AG10803 (cell line): ENCODE results near the gene SLC37A1.
"Not testable (repeated sequence)": the region's sequence is repeated elsewhere in the genome, so short reads cannot be mapped to it uniquely, and the experiment has no call there.

Source experiments
- DNase-seq: peaks from one replicate; pipeline ENCODE4 v3.0.0; 2010; ENCODE audit warnings: low read depth
- H3K4me3 ChIP-seq: 2 replicates; pipeline ENCODE4 v1.5.1; 2011; ENCODE audit warnings: mild to moderate bottlenecking, low read length, control low read depth
- TF ChIP-seq, protein P1 (sequence below): conservative IDR thresholded peaks from 2 replicates; pipeline ENCODE4 v1.5.1; 2011; ENCODE audit warnings: mild to moderate bottlenecking, low read length, control low read depth, inconsistent platforms

The SLC37A1 gene

DNA sequence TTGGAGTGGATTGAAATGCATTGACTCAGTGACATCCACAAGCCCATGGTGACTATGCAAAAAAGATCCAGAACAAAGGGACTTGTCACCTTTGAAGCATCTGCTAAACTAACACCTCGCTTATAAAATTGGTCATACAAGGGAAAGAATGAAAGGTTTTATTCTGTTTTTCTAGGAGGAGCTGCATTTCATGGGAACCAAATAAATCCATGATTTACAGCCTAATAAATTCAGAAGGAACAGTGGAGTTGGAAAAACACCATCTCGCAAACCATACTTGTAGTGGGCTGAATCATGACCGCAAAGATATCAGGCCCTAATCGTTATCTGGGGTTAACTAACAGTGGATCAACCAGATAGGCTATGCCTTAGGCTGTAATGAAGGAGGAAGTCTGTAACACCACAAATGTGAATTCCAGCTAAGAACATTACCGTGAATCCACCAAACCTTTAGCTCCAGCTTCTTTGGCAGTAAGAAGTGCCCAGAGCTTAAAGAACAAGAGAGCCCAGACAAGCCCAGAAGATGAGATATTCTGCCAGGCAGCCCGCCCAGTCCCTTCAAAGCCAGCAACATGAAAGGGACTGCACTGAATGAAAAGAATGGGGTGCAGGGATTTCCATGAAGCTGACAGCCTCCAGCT, 45.0 kb upstream of the SLC37A1 start:
- no peak for DNase-seq
- no peak overlapping the region for H3K4me3 ChIP-seq
- TF ChIP-seq, protein P1, sequence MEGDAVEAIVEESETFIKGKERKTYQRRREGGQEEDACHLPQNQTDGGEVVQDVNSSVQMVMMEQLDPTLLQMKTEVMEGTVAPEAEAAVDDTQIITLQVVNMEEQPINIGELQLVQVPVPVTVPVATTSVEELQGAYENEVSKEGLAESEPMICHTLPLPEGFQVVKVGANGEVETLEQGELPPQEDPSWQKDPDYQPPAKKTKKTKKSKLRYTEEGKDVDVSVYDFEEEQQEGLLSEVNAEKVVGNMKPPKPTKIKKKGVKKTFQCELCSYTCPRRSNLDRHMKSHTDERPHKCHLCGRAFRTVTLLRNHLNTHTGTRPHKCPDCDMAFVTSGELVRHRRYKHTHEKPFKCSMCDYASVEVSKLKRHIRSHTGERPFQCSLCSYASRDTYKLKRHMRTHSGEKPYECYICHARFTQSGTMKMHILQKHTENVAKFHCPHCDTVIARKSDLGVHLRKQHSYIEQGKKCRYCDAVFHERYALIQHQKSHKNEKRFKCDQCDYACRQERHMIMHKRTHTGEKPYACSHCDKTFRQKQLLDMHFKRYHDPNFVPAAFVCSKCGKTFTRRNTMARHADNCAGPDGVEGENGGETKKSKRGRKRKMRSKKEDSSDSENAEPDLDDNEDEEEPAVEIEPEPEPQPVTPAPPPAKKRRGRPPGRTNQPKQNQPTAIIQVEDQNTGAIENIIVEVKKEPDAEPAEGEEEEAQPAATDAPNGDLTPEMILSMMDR = no peak

GRCh38 chr21:42469272-42469671, 44.4 kb upstream of the SLC37A1 start:
- H3K4me3 ChIP-seq = no peak overlapping the region
- TF ChIP-seq, protein P1 = no peak
- DNase-seq = no peak

DNA sequence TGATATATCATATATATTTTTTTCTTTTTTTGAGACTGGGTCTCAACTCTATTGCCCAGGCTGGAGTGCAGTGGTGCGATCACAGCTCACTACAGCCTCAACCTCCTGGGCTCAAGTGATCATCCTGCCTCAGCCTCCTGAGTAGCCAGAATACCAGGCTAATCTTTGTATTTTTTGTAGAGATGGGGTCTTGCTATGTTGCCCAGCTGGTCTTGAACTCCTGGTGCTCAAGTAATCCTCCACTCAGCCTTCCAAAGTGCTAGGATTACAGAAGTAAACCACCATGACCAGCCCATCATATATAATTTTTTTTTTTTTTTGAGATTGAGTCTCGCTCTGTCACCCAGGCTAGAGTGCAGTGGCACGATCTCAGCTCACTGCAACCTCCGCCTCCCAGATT, 43.9 kb upstream of the SLC37A1 start:
- not testable (repeated sequence) for H3K4me3 ChIP-seq, DNase-seq

DNA sequence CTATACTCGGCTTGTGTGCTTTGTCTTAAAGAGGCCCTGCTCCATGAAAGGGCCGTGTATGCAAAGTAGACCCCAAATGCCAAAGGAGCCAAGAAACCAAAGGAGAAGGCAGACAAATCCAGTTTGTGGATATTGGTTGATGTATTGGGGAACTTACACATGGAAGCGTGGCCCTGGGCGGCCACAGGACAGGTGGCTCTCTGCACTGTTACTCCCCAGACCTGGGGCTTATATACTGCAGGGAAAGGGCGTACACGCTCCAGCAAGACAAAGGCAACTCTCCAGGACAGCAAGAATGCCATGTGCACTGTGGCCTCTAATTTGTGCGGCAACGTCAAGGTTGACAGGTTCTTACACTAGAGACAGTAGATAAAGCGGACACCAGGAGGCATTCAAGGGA, 42.4 kb upstream of the SLC37A1 start:
- no peak overlapping the region for H3K4me3 ChIP-seq
- no peak for DNase-seq
- TF ChIP-seq, protein P1 = no peak

DNA sequence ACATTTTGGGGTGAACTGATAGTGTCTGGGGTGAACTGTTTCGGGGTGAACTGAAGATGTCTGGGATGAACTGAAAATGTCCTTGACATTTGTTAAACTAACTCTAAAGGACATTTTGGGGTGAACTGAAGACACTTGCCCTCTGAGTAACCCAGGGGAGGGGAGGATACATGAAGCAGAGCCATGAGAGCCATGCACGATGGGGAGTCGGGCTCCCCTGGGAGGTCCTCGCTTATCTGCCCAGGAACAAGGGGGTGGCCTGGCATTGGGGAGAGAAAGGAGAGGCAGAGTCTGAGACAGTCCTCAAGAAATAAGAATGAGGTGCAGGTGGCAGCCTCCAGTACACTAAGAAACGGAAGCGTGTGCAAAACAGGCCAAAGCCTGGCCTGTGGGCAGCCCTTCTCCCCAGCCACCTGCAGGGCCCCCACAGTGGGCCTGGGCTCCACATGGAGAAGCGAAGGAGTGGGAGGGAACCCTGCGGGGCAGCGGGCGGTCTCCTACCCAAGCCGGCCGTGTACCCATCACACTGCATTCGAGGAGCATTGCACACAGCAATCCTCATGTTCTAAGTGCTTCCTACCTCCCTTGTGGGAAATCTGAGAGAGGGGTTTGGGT, 41.8 kb upstream of the SLC37A1 start:
- no peak overlapping the region for H3K4me3 ChIP-seq
- TF ChIP-seq, protein P1 = no peak
- DNase-seq = no peak

DNA sequence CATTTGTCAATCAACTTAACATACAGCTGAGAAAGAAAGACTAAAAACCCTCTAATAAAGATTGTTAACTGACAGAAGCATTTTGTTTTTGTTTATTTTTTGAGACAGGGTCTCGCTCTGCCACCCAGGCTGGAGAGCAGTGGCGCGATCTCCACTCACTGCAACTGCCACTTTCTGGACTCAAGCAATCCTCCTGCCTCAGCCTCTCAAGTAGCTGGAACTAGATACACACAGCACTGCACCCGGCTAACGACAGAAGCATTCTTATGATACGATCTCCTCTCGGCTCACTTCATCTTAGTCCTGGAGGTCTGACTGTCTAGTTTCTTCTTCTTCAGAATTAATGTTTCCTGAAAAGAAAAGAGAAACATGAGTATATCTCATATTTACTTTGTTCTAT, 41.1 kb upstream of the SLC37A1 start:
- no peak for DNase-seq
- TF ChIP-seq, protein P1 = no peak
- H3K4me3 ChIP-seq = no peak overlapping the region

- DNase-seq = no peak
- no peak overlapping the region for H3K4me3 ChIP-seq
- TF ChIP-seq, protein P1 = no peak
Observed at GRCh38 chr21:42473498-42474042, 40.1 kb upstream of the SLC37A1 start.
